ENCODE data around the gene TOE1. TPM values are rescaled to one million over a fixed set of nuclear protein-coding genes. Genes with fewer than 3 reads are reported as not detected.
A peak's percentile ranks its signal among the peaks of the same experiment; 100 is the strongest.
"Not testable (repeated sequence)": the region's sequence is repeated elsewhere in the genome, so short reads cannot be mapped to it uniquely, and the experiment has no call there.

TOE1 gene
- total RNA-seq (ENCODE audit: unreplicated experiment) = 7.5 TPM
- long read RNA-seq, partial matches to known transcripts = 1 of 9 reads
- long read RNA-seq, other reads (novel, unspliced or antisense) = 5 of 9 reads

GRCh38 chr1:45339789-45340558 is at the start of gene TOE1, which contains the start of gene MUTYH:
Gene TOE1 (plus strand): TSS chr1:45340170. CDS start chr1:45340253, 83 bp downstream.
Gene MUTYH (minus strand): TSS chr1:45340440. CDS start chr1:45334505, 5,935 bp downstream.
- DNase-seq = peak; percentile 94
- TF ChIP-seq CTCF (IDR thresholded peaks at IDR 0.05; ENCODE audit: partially characterized antibody, unreplicated experiment) = no peak
- Mint-ChIP-seq H3K27me3 (ENCODE audit: unreplicated experiment) (no peaks in the 10 kb centered on the region), H3K36me3 (ENCODE audit: unreplicated experiment) (no peaks in the 10 kb centered on the region), H3K4me1 (ENCODE audit: low read depth, unreplicated experiment) (no peaks in the 10 kb centered on the region), H3K9me3 (ENCODE audit: unreplicated experiment) (peaks cover 3% of the 10 kb centered on the region), H3K27ac (ENCODE audit: unreplicated experiment) (peak within 1 kb of the TSS; percentile 94), H3K4me3 (ENCODE audit: unreplicated experiment) (peak within 1 kb of the TSS; percentile 100)

- H3K4me3 Mint-ChIP-seq (ENCODE audit: unreplicated experiment); H3K4me1 Mint-ChIP-seq (ENCODE audit: low read depth, unreplicated experiment); H3K9me3 Mint-ChIP-seq (ENCODE audit: unreplicated experiment); H3K36me3 Mint-ChIP-seq (ENCODE audit: unreplicated experiment); H3K27me3 Mint-ChIP-seq (ENCODE audit: unreplicated experiment); H3K27ac Mint-ChIP-seq (ENCODE audit: unreplicated experiment); DNase-seq: not testable (repeated sequence)
Measured at GRCh38 chr1:45291002-45291401, 49.0 kb upstream of the TOE1 start.

GRCh38 chr1:45291716-45292115 is 48.3 kb upstream of the TOE1 start:
- no peak for TF ChIP-seq CTCF (IDR thresholded peaks at IDR 0.05; ENCODE audit: partially characterized antibody, unreplicated experiment)
- no peaks in the 10 kb centered on the region for H3K36me3 Mint-ChIP-seq (ENCODE audit: unreplicated experiment)
- H3K27me3 Mint-ChIP-seq (ENCODE audit: unreplicated experiment) = no peaks in the 10 kb centered on the region

GRCh38 chr1:45297666-45298356 is 42.2 kb upstream of the TOE1 start:
- H3K4me3 Mint-ChIP-seq (ENCODE audit: unreplicated experiment) = no peak overlapping the region
- no peak for DNase-seq
- H3K9me3 Mint-ChIP-seq (ENCODE audit: unreplicated experiment) = peaks cover 2% of the 10 kb centered on the region
- H3K27me3 Mint-ChIP-seq (ENCODE audit: unreplicated experiment) = no peaks in the 10 kb centered on the region
- no peak overlapping the region for H3K27ac Mint-ChIP-seq (ENCODE audit: unreplicated experiment)
- peaks cover 2% of the 10 kb centered on the region for H3K4me1 Mint-ChIP-seq (ENCODE audit: low read depth, unreplicated experiment)
- TF ChIP-seq CTCF (IDR thresholded peaks at IDR 0.05; ENCODE audit: partially characterized antibody, unreplicated experiment) = no peak
- no peaks in the 10 kb centered on the region for H3K36me3 Mint-ChIP-seq (ENCODE audit: unreplicated experiment)

More at GRCh38 chr1:45291716-45292115, 48.3 kb upstream of the TOE1 start:
- no peak for DNase-seq
- H3K4me1 Mint-ChIP-seq (ENCODE audit: low read depth, unreplicated experiment) = no peaks in the 10 kb centered on the region
- no peak overlapping the region for H3K4me3 Mint-ChIP-seq (ENCODE audit: unreplicated experiment)
- H3K27ac Mint-ChIP-seq (ENCODE audit: unreplicated experiment) = no peak overlapping the region
- H3K9me3 Mint-ChIP-seq (ENCODE audit: unreplicated experiment) = no peaks in the 10 kb centered on the region

GRCh38 chr1:45299296-45299695 is 40.7 kb upstream of the TOE1 start:
- Mint-ChIP-seq H3K36me3 (ENCODE audit: unreplicated experiment) (no peaks in the 10 kb centered on the region), H3K27me3 (ENCODE audit: unreplicated experiment) (no peaks in the 10 kb centered on the region), H3K9me3 (ENCODE audit: unreplicated experiment) (peaks cover 2% of the 10 kb centered on the region), H3K4me3 (ENCODE audit: unreplicated experiment) (no peak overlapping the region), H3K27ac (ENCODE audit: unreplicated experiment) (no peak overlapping the region), H3K4me1 (ENCODE audit: low read depth, unreplicated experiment) (peaks cover 2% of the 10 kb centered on the region)
- DNase-seq = no peak
- no peak for TF ChIP-seq CTCF (IDR thresholded peaks at IDR 0.05; ENCODE audit: partially characterized antibody, unreplicated experiment)
